Esophagus muscularis mucosa (tissue), 3 donors: ENCODE data around the gene SF3A1.

ENCODE experiments used
- POLR2A ChIP-seq: fragments of 450-650 bp; IDR thresholded peaks from one replicate; pipeline ENCODE4 v1.6.1; 2017; ENCODE audit warnings: antibody characterized with exemption, moderate library complexity, mild to moderate bottlenecking, low read depth
- POLR2AphosphoS5 ChIP-seq, 2 donors: sonication (generic); formaldehyde crosslinking; IDR thresholded peaks; one replicate each; pipeline ENCODE4 v1.6.1; 2017; ENCODE audit warnings: antibody characterized with exemption in 2 of 2
- TF ChIP-seq, protein P1 (sequence below), 3 experiments: fragments of 200-600 bp in 2 of 3; fragments of 450-650 bp in 1 of 3; sonication (generic) in 2 of 3; IDR thresholded peaks; one replicate each; pipeline ENCODE4 v1.5.1; 2017 to 2019; ENCODE audit warnings: antibody characterized with exemption in 3 of 3, mild to moderate bottlenecking in 2 of 3, moderate library complexity in 1 of 3

DNA sequence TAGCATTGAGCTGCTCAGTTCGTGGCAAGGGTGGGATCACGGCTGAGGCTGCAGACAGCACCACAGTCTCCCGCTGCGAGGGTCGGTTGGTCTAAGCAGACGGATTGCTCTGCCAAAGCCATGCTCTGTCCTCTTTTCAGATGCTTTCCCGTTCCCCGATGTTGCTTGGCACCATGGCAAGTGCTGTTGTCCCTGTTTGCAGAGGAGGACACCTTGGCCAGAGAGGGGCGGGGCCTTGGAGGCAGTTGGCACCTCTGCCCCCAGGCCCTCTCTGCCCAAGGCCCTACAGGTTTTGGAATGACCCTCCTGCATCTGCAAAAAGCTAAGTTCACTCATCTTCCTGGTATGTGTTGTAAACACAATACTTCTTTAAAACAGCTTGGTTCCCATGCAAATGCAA, 11.7 kb upstream of the SF3A1 start:
- TF ChIP-seq, protein P1, sequence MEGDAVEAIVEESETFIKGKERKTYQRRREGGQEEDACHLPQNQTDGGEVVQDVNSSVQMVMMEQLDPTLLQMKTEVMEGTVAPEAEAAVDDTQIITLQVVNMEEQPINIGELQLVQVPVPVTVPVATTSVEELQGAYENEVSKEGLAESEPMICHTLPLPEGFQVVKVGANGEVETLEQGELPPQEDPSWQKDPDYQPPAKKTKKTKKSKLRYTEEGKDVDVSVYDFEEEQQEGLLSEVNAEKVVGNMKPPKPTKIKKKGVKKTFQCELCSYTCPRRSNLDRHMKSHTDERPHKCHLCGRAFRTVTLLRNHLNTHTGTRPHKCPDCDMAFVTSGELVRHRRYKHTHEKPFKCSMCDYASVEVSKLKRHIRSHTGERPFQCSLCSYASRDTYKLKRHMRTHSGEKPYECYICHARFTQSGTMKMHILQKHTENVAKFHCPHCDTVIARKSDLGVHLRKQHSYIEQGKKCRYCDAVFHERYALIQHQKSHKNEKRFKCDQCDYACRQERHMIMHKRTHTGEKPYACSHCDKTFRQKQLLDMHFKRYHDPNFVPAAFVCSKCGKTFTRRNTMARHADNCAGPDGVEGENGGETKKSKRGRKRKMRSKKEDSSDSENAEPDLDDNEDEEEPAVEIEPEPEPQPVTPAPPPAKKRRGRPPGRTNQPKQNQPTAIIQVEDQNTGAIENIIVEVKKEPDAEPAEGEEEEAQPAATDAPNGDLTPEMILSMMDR (IDR thresholded peaks at IDR 0.05): no peak
- TF ChIP-seq POLR2A (no peak), POLR2AphosphoS5 (IDR thresholded peaks at IDR 0.05) (no peak)
